Measurements from ENCODE around the gene FOXD1. TPM values are rescaled to one million over a fixed set of nuclear protein-coding genes. Genes with fewer than 3 reads are reported as not detected.

Gene FOXD1
- polyA plus RNA-seq, 2 of the 4 experiments (the other 2 are of a cell fraction) = 2.2 to 8.2 TPM

- ChIA-PET POLR2A (interaction anchor here (5.3 kb wide), 1 partner anchor 234 kb away, joined by 86 read pairs; no protein-coding TSS in a partner anchor), CTCF (interaction anchor here (1.5 to 5.4 kb wide), 10 partner anchors 13 to 494 kb away, joined by 3 to 155 read pairs (median 10); partner anchors contain the start of gene FCHO2)
- peak overlapping the region; percentile 98; the same call in 1 of the 3 replicates for H3K4me2 ChIP-seq
- DNase-seq (ENCODE audit: low read depth in 1 of 2, low spot score in 1 of 2) (no peak), FAIRE-seq (no peak), ATAC-seq (no peak)
- H3K27ac ChIP-seq = no peak overlapping the region
- H3K4me3 ChIP-seq = no peak overlapping the region
- peaks cover 19% of the 10 kb centered on the region for H3K4me1 ChIP-seq
- TF ChIP-seq RFX5 (IDR thresholded peaks at IDR 0.05) (no peak), BHLHE40 (IDR thresholded peaks at IDR 0.05; ENCODE audit: low read depth, low read length) (no peak), JUNB (IDR thresholded peaks at IDR 0.05) (no peak), SMC3 (IDR thresholded peaks at IDR 0.05) (no peak), RAD21 (conservative IDR thresholded peaks at IDR 0.05 in 1 of 2, IDR thresholded peaks at IDR 0.05 in 1 of 2) (no peak), NR3C1 (IDR thresholded peaks at IDR 0.05) (no peak), TP53 (CRISPR knock-in tag; IDR thresholded peaks at IDR 0.05) (no peak), MAZ (IDR thresholded peaks at IDR 0.05; ENCODE audit: borderline replicate concordance, low read depth, low read length) (no peak), FOSB (CRISPR knock-in tag; IDR thresholded peaks at IDR 0.05) (no peak)
- WGBS (ENCODE audit: missing lambda C conversion rate) = 47% methylated on average over 7 of the region's 7 CpGs
- no peaks in the 10 kb centered on the region for H3K9me3 ChIP-seq
These were observed 1.6 kb upstream of the FOXD1 start for GRCh38 chr5:73450137-73450536.

- peak; percentile 18 to 41; a peak in 5 of 6 replicates for ATAC-seq
- CTCF ChIA-PET = interaction anchor here (0.5 to 5.4 kb wide), 20 partner anchors 10 to 364 kb away, joined by 3 to 155 read pairs (median 3); partner anchors contain the start of gene BTF3
- peak overlapping the region; percentile 89 to 94 for H3K27ac ChIP-seq
- H3K9me3 ChIP-seq = no peaks in the 10 kb centered on the region
- peak overlapping the region; percentile 98 for H3K4me2 ChIP-seq
- under 1% methylated on average over 50 of the region's 127 CpGs for WGBS (ENCODE audit: missing lambda C conversion rate)
- H3K4me3 ChIP-seq = peak overlapping the region; percentile 67
- FAIRE-seq = no peak
- peaks cover 19% of the 10 kb centered on the region for H3K4me1 ChIP-seq
- POLR2A ChIA-PET = interaction anchor here (0.6 to 5.3 kb wide), 15 partner anchors 10 to 492 kb away, joined by 3 to 86 read pairs (median 4); partner anchors contain the start of genes BTF3 and FCHO2
- TF ChIP-seq CTCF (IDR thresholded peaks at IDR 0.05) (peak; percentile 39; the same call in 2 of the 3 replicates), HDAC2 (IDR thresholded peaks at IDR 0.05) (no peak), CBX2 (IDR thresholded peaks at IDR 0.05; ENCODE audit: borderline replicate concordance, low read depth) (no peak)
- TF ChIP-seq, protein P1, sequence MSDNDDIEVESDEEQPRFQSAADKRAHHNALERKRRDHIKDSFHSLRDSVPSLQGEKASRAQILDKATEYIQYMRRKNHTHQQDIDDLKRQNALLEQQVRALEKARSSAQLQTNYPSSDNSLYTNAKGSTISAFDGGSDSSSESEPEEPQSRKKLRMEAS (IDR thresholded peaks at IDR 0.05) = peak; percentile 47; the same call in 1 of the 2 replicates
- DNase-seq (ENCODE audit: low read depth in 1 of 2, low spot score in 1 of 2) = peak in 1 of 2 experiments; percentile 70
These were observed 781 bp downstream of the FOXD1 start for GRCh38 chr5:73447530-73448462.

DNA sequence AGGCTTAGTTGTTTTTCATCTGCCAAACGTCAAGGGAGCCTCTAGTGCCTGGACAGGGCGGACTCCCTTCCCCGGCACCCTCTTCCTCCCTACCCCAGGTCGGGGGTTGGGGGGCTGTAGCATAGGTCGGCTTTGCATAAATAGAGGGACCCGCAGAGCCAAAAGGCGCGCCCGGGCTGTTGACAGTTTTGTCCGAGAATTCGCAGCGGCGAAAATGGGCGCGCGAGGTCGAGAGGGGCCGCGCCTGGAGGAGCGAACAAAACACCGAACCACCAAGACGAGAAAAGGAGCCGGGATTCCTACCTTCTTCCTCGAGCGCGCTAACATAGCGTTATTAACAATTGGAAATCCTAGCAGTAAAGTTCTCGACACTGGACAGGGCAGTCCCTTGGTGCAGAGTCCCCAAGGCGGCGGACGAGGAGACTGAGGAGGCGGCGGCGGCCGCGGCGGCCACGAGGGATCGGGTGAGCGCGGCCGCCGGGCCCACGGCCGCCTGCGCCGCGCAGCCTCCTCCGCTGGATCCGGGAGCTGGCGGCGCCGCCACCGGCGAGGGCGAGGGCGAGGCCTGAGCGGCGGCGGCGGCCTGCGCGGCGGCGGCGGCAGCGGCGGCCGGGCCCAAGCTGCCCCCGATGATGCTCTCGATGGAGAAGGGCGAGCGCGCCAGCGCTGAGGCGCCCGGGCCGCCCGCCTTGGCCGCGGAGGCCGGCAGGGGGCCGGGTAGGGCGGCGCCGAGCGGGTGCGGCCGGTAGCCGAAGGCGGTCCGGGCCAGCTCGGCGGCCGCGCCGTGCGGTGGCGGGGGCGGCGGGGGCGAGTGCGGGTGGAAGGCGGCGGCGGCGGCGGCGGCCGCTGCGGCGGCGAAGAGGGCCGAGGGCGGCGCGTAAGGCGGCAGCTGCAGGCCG is 1.7 kb downstream of the FOXD1 start:
- no peak for TF ChIP-seq KDM1A (IDR thresholded peaks at IDR 0.05; ENCODE audit: low read depth)
- TF ChIP-seq PHF8 (IDR thresholded peaks at IDR 0.05; ENCODE audit: borderline replicate concordance, low read depth) = peak; percentile 33; the same call in 1 of the 2 replicates
- TF ChIP-seq, protein P1 (IDR thresholded peaks at IDR 0.05) = peak; percentile 39; the same call in 1 of the 2 replicates
- TF ChIP-seq HDAC2 (IDR thresholded peaks at IDR 0.05) = peak; percentile 68; the same call in 1 of the 2 replicates
- ChIA-PET POLR2A (interaction anchor here (0.8 to 5.3 kb wide), 2 partner anchors 8 to 231 kb away, joined by 3 to 86 read pairs; no protein-coding TSS in a partner anchor), CTCF (interaction anchor here (1.4 to 5.4 kb wide), 12 partner anchors 9 to 229 kb away, joined by 3 to 155 read pairs (median 4); partner anchors contain the start of gene BTF3)
- FAIRE-seq (no peak), ATAC-seq (peak in 1 of 2 experiments; percentile 47; a peak in 3 of 6 replicates), DNase-seq (ENCODE audit: low read depth in 1 of 2, low spot score in 1 of 2) (peak in 1 of 2 experiments; percentile 35)
- peak overlapping the region; percentile 89 to 94 for H3K27ac ChIP-seq
- WGBS (ENCODE audit: missing lambda C conversion rate) = 2% methylated on average over 53 of the region's 119 CpGs
- H3K4me2 ChIP-seq = peak overlapping the region; percentile 98
- H3K9me3 ChIP-seq = no peaks in the 10 kb centered on the region
- H3K4me1 ChIP-seq = peaks cover 19% of the 10 kb centered on the region
- peak overlapping the region; percentile 67 for H3K4me3 ChIP-seq
